Activated effector memory CD4-positive, alpha-beta T cell treated with anti-CD3 and anti-CD28 coated beads, Interleukin-2, amount 50 U/mL, for 16 hours (primary cell): ENCODE results near the gene FAM193A.
"Not testable (repeated sequence)": the region's sequence is repeated elsewhere in the genome, so short reads cannot be mapped to it uniquely, and the experiment has no call there.

Source experiments
- DNase-seq: peaks from one replicate; pipeline ENCODE4 v3.0.0-alpha.2; 2020

FAM193A gene

GRCh38 chr4:2579910-2580309 is 43.5 kb downstream of the FAM193A start:
- DNase-seq, result no peak

DNA sequence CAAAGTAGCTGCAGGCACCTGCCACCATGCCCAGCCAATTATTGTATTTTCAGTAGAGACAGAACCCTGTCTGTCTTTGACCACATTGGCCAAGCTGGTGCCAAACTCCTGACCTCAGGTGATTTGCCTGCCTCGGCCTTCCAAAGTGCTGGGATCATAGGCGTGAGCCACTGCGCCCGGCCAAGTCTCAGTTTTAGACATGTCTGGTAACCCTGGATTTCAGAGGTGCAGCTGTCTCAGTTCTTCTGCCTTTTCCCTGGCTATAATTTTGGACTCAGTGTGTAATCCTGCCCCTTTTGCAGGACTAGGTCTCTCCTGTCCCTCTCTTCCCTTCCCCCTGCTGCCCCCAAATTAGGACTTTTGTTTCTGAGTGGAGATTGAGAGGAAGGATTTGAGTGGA is 46.6 kb downstream of the FAM193A start:
- DNase-seq, result no peak

DNA sequence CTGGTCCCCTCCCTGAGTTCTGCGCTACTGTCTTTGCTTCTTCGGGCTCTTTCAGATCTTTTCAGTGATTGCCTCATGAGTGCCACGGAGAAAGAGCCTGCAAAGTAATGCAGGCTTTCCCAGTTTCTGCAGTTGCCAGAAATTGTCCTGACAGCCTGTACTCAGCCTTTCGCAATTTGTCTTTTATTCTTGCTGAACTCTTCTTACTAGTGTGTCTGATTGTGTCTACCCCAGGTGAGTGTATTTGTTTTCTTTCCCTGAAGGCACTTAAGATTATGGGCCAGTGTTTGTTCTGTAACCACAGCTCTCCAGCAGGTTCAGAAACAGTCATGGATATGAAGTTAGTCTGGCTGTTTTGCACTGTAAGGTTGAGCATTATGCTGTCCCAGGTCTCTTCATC is 47.1 kb downstream of the FAM193A start:
- DNase-seq, result no peak

DNA sequence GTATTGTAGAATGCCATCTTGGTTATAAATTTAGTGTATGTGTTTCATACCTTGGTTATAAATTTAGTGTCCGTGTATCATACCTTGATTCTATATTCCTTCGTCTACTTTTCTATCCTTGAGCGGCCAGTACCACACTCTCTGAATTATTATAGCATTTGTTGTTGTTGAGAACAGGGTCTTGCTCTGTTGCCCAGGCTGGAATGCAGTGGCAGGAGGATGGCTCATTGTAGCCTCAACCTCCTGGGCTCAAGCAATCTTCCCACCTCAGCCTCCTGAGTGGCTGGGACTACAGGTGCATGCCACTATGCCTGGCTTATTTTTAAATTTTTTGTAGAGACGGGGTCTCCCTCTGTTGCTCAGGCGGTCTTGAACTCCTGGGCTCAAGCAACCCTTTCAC is 50.1 kb downstream of the FAM193A start:
- DNase-seq, result no peak

- DNase-seq, result no peak
Measured at GRCh38 chr4:2587213-2587823, 50.9 kb downstream of the FAM193A start.

GRCh38 chr4:2588259-2588658 is 51.8 kb downstream of the FAM193A start:
- DNase-seq, result no peak

DNA sequence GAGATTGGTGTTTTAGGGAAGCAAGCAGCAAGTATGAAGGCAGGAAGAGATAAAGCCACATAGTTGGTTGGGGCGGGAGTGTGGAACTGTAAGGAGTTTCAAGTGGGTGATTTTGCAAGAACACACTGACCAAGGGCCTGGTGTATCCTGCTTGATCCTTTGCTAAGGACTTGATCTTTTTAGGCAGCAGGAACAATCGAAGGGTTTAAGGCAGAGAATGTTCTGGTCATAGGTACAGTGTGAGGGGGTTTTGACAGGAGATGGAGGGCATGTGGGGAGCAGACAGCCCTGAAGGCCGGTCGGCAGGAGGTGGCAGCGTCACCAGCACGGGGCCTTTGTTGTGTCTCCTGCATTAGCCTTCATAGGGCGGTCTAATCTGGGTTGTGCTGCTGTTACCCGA is 54.7 kb downstream of the FAM193A start:
- no peak for DNase-seq

DNA sequence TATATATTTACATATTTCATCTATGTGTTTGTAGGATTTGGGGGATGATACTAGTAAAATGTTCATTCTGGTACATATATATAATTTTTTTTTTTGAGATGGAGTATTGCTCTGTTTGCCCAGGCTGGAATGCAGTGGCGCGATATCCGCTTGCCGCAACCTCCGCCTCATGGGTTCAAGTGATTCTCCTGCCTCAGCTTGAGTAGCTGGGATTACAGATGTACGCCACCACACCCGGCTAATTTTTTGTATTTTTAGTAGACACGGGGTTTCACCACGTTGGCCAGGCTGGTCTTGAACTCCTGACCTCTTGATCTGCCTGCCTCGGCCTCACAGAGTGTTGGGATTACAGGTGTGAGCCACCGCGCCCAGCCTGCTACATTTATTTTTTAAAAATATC is 55.6 kb downstream of the FAM193A start:
- not testable (repeated sequence) for DNase-seq

DNA sequence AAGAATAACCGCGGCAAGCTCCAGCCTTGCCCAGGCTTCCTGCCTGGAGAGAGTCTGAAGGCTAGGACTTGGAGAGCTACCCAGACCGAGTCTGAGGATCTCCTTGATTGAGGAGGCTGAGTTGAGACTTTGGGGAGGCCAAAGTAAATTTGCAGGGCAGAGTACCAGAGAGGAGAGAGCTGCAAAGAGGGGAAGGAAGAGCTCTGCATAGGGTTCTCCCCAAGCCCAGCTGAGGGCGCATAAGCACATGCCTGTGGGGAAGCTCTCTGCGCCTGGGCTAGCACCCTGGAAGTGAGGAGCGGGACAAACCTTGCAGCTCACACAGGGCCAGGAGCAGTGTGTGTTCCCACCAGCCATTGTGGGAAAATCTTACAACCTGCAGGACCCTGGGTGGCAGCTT is 56.1 kb downstream of the FAM193A start:
- DNase-seq, result no peak

GRCh38 chr4:2593003-2593402 is 56.6 kb downstream of the FAM193A start:
- DNase-seq, result no peak

- DNase-seq, result no peak
Measured at GRCh38 chr4:2595436-2595835, 59.0 kb downstream of the FAM193A start.

- DNase-seq, result no peak
Measured at GRCh38 chr4:2595952-2596552, 59.6 kb downstream of the FAM193A start.

DNA sequence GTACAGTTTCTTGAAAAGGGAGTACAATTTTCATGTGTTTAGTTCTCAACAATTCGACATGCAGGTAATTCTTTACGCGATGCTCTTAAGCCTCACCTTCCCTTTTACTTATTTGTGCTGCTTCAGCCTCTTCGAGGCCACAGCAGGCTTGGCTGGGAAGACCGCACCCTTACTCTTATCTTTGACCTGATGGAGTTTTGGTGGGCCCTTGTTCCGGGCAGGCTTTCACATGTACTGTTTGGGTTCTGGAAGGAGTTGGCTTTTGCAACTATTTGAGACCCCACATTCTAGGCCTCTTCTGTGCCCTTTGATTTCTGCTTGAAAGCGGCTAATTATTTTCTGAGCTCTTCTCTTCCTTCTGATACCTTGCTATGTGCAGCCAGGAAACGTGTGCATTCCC is 60.2 kb downstream of the FAM193A start:
- DNase-seq, result no peak

DNA sequence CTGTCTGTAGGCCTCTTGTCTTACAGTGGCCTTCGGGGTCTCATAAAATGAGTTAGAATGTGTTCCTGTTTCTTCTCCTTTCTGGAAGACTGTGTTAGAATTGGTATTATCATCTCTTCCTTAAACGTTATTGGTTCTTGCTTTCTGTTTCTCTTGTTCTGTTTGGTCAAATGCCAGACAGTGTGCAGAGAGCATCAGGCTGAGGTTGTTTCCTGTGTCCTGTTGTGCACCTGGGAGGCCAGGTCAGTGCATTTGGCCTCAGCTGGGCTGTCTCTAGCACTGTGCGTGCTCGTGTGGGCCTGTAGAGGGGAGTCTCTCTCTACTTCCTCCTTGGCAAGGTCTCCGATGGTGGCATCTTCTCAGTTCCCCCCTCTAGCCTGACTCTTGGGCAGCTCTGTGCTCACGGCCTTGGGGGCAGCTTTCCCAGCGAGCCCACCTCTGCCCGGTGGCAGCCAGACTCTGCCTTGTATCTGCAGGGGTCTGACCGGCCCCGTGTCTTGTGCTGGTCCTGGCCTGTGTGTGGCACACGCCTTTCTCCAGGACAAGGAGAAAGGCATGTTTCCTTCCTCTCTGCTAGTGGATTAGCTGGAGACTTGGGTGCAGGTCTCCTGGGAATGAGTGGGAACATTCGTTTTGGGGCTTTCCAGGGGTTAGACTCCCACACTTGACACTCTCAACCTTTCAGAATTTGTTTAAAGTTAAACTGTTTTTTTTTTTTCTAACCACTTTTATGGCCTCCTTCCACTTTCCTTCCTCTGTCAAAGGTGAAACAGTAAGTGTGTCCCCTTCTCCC is 62.3 kb downstream of the FAM193A start:
- no peak for DNase-seq

DNA sequence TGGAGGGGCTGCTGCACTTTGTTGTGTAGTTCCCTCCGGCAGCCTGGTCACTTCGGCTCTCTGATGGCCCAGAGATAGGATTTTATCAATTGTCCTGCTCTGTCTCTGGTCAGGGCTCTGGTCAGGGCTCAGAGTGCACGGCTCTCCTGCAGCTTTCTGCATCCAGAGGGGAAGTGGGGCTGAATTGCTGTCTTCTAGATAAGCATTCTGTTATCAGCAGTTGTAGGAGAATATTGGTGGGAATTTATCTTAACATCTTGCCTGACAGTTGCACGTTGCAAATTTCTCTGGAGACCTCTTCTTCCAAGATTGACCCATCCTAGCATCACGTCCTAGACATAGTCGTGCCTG is 62.8 kb downstream of the FAM193A start:
- DNase-seq, result no peak

- no peak for DNase-seq
Measured at GRCh38 chr4:2600878-2601277, 64.4 kb downstream of the FAM193A start.

GRCh38 chr4:2604614-2605013 is 68.2 kb downstream of the FAM193A start:
- DNase-seq, result no peak

DNA sequence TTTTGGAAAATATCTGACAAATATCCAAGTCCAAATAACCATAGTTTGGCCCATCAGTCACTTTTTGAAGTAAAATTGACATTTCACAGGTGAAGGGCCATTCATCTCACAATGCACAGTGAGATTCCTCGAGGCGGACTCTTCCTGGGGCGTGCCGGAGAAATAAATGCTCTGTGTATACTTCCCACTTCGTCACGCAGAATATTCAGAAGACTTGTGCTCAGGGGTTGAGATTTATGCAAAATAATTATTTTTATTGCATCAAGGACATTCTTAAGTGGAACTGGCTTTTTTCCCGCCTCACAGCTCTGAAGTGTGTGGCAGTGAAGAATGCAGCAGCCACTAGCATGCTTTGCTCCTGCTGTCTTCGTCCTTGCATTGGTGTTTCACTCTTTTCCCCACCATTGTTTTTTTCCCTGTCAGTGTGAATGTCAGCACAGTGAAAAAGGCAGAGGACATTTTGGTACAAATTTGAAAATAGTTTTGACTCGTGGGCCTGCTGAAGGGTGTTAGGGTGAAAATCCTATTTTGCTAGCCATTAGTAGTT is 70.6 kb downstream of the FAM193A start:
- DNase-seq, result no peak

DNA sequence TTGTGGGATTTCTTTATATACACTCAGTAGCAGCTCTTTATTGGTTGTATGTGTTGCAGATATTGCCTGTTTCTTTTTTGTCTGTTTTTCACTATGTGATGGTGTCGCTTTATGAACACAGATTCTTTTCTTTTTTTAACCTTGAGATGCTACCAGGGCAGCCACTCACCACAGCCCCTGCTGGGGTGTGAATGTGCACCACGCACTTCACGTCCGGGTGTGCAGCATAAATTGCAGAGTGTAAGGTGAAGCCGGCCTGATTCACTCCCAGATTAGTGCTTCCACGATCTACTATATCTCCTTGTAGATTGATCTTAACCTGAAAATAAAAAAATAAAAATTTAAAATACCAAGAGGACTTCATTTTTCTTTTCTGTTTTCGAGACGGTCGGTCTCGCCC is 71.4 kb downstream of the FAM193A start:
- peak; percentile 28 for DNase-seq

DNA sequence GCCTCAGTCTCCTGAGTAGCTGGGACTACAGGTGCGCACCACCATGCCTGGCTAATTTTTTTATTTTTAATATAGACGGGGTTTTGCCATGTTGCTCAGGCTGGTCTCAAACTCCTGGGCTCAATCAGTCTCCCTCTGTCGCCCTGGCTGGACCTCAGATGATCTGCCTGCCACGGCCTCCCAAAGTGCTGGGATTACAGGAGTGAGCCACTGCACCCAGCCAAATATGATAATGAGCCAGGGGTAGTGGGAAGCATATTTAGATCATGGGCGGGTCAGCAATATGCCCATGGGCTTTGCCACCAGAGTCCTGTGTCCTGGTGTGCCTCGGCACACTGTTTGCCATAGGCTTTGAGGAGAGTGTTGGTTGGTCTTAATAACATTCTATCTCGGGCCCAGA is 71.8 kb downstream of the FAM193A start:
- peak; percentile 13 for DNase-seq

DNA sequence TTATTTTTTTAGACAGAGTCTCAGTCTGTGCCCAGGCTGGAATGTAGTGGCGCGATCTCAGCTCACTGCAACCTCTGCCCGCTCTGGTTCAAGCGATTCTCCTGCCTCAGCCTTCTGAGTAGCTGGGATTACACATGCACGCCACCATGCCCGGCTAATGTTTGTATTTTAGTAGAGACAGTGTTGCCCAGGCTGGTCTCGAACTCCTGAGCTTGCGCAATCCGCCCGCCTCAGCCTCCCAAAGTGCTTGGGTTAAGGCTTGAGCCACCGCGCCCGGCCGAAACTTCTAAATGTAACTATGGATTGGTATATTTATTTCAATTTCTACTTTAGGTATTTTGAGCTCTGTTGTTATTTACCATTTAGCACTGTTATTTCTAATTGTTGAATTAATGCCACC is 79.4 kb downstream of the FAM193A start:
- DNase-seq, result peak; percentile 42

DNA sequence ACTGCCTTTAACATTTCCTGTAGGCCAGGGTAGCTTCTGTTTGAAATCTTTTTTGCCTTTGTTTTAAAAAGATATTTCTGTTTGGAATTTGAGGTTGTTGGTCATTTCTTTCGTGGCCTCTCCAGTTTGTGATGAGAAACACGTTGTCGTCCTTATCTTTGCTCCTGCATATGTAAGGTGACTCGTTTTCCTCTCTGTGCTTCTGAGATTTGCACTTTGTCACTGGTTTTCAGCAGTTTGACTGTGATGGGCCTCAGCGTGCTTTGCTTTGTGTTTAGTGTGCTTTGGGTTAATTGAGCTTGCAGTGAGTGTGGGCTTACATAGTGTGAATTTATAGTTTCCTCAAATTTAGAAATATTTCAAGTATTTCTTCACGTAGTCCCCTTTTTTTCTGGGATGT is 81.5 kb downstream of the FAM193A start:
- DNase-seq, result no peak

- peak; percentile 58 for DNase-seq
Measured at GRCh38 chr4:2618729-2619128, 82.3 kb downstream of the FAM193A start.

- DNase-seq, result peak; percentile 16
Measured at GRCh38 chr4:2619459-2619858, 83.0 kb downstream of the FAM193A start.
